ENCODE data around the gene SLC38A8.

SLC38A8 gene

DNA sequence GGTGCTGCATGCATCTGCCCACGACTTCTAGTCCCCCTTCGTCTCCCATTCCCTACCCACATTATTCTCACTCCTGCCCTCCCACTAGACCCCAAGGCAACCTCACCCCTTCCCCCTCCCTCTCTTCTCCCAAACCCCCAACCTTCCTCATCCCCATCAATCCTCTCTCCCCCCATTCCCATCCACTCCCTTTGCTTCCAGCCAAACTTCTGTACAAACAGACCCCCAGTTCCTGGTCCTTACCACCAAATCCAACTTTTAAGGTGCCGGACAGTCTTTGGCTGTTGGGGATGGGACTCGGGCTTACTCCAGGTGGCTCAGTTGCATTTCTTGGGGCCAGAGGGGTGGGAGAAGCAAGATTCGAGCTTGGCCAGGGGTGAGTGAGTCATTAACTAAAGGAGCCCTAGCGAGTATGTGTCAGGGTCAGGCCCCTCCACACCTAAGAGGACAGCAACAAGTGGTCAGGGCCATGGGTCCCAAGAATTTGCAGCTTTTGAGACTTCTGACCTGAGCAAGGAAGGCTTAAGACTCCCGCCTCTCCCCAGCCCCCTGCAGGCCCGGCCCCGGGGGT is at the start of gene SLC38A8:
Gene SLC38A8 (minus strand): TSS at position 488 of the 571 bp plus-strand sequence. CDS start 638 bp downstream, outside the sequence.
- no peak for TF ChIP-seq ZFX (IDR thresholded peaks at IDR 0.05; ENCODE audit: borderline replicate concordance)
- TF ChIP-seq CTCF (IDR thresholded peaks at IDR 0.05): no peak
- no peak within 1 kb of the TSS for H3K27ac ChIP-seq

DNA sequence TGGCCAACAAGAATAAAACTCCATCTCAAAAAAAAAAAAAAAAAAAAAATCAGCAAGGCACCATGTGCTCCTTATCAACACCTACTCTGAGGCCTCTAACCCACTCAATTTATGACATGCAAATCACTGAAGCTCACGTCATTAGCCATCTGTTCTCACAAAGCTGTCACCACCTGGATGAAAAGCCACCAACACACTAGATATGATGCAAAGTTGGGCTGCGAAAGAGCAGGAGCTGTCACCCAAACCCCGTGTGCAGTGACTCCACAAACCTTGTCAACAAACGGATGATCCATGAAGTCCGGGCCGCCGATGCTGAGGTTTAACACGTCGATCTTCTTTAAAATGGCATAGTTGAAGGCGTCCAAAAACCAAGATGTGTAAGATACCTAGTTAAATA is 48.9 kb upstream of the SLC38A8 start:
- H3K27ac ChIP-seq: no peak overlapping the region
- no peak for TF ChIP-seq CTCF (IDR thresholded peaks at IDR 0.05)
- no peak for TF ChIP-seq ZFX (IDR thresholded peaks at IDR 0.05; ENCODE audit: borderline replicate concordance)

DNA sequence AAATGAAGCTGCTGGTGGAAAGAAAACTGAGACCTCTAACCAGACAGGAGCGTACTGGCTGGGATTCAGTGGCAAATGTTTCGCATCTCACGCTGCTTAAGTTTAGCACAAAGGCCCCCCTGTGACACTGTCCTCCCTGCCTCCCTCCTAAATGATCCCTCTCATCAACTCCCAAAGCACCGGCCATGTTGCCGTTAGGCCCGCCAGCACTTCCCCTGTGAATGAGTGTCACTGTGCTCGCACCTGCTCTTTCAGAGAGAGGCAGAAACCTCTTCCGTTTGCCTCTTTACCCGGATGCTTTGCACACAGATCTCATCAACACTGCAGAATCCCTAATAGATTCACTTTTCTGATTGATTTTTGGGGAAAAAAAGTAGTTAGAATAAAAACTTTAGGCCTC is 47.6 kb upstream of the SLC38A8 start:
- TF ChIP-seq CTCF (IDR thresholded peaks at IDR 0.05): no peak
- no peak for TF ChIP-seq ZFX (IDR thresholded peaks at IDR 0.05; ENCODE audit: borderline replicate concordance)
- no peak overlapping the region for H3K27ac ChIP-seq

GRCh38 chr16:84088695-84089395 is 46.2 kb upstream of the SLC38A8 start:
- no peak overlapping the region for H3K27ac ChIP-seq
- TF ChIP-seq CTCF (IDR thresholded peaks at IDR 0.05) (no peak), ZFX (IDR thresholded peaks at IDR 0.05; ENCODE audit: borderline replicate concordance) (no peak)

DNA sequence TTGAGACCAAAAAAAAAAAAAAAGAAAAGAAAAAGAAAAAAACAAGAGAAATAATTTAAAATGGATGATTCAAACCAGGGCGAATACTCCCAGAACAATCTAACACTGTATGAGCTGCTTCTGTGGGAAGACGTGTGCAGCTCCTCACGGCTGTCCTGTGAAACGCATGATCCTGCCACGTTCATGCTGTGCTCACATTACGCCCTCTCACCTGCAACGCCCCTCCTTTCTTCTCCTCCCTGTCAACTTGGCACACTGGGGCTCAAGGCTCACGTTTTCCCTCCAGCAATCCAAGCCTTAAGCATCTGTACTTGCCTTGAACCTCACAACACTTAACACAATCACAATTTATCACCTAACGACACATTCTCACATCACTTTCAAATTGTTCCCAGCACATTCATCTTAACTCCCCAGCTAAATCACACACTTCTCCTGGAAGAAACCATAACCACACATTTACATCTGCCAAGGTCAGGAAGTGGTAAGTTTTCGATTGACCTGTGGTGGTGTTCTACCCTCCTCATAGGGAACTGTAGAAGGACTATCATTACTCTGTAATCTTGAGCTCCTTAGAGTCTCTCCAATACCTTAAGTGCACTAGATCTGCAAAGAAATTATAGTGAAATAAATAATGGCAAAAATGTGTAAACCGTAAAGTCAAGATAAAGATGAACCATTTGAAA is 45.0 kb upstream of the SLC38A8 start:
- no peak overlapping the region for H3K27ac ChIP-seq
- TF ChIP-seq CTCF (IDR thresholded peaks at IDR 0.05) (no peak), ZFX (IDR thresholded peaks at IDR 0.05; ENCODE audit: borderline replicate concordance) (no peak)

DNA sequence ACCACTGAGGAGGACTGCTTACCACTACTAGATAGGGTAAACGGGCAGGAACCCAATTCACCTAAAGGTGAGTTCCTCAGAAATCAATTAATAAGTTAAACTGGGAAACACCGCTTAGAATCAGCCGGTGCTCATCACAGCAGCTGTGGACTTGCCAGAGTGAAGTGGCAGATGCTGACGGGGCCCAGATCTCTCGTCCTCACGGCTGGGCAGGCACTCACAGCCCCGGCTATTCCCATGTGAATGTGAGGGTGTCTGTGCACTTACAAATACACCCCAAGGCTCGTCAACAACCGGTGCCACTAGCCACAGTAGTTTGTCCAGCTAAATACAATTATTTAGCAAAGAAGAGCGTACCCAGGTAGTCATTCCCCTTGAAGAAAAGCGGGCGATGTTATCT is 44.4 kb upstream of the SLC38A8 start:
- no peak overlapping the region for H3K27ac ChIP-seq
- TF ChIP-seq CTCF (IDR thresholded peaks at IDR 0.05) (no peak), ZFX (IDR thresholded peaks at IDR 0.05; ENCODE audit: borderline replicate concordance) (no peak)

DNA sequence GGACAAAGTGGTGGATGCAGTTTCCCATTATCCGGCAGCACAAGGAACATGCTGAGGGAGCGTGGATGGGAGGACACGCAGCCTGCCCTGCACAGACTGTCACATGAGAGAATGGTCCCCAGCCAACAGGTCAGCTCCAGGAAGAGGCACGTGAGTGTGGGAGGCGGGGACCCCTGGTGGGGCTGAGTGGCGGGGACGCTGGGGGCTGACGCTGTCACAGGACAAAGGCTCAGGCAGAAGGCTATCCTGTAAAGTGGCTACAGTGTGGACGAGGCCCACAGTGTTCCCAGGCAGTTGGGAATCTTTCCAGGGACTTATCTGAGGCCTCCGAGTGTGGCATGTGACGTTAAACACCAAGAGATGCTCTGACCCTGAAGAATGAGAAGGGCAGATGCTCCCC is 43.7 kb upstream of the SLC38A8 start:
- H3K27ac ChIP-seq: no peak overlapping the region
- no peak for TF ChIP-seq ZFX (IDR thresholded peaks at IDR 0.05; ENCODE audit: borderline replicate concordance)
- no peak for TF ChIP-seq CTCF (IDR thresholded peaks at IDR 0.05)
